Adrenal gland (tissue), 12 donors: ENCODE results near the gene FAM9A. TPM values are rescaled to one million over a fixed set of nuclear protein-coding genes. Genes with fewer than 3 reads are reported as not detected.

Experiments used
- DNase-seq, 7 donors: peaks; one replicate each; pipeline ENCODE4 v3.0.0-alpha.2; 2019 to 2020
- H3K27ac ChIP-seq, 5 donors: fragments of 200-600 bp; sonication (generic) in 4 of 5; 1 replicate in 3 of 5; 2 replicates in 2 of 5; pipeline versions ENCODE4 v1.5.1 to v1.8.0; 2016 to 2020; ENCODE audit warnings: mild to moderate bottlenecking in 1 of 5
- H3K27me3 ChIP-seq: fragments of 200-600 bp; 2 replicates; pipeline ENCODE4 v1.8.0; 2021
- H3K36me3 ChIP-seq, 2 donors: fragments of 200-600 bp; replicated peaks in 1 of 2; 1 replicate in 1 of 2; 2 replicates in 1 of 2; pipeline versions ENCODE4 v1.5.1 to v1.8.0; 2018 to 2022
- H3K4me1 ChIP-seq, 2 donors: fragments of 200-600 bp; replicated peaks in 1 of 2; 1 replicate in 1 of 2; 2 replicates in 1 of 2; pipeline versions ENCODE4 v1.5.1 to v1.8.0; 2018 to 2021
- H3K4me3 ChIP-seq, 4 donors: fragments of 200-600 bp; sonication (generic) in 3 of 4; one replicate each; pipeline ENCODE4 v1.5.1; 2016 to 2018
- H3K9me3 ChIP-seq, 3 donors: fragments of 200-600 bp; sonication (generic) in 1 of 3; replicated peaks in 1 of 3; 1 replicate in 2 of 3; 2 replicates in 1 of 3; pipeline versions ENCODE4 v1.5.1 to v1.8.0; 2016 to 2021
- CTCF ChIP-seq, 6 experiments: fragments of 450-650 bp in 4 of 6; fragments of 200-600 bp in 2 of 6; sonication (generic) in 1 of 6; IDR thresholded peaks; 1 replicate in 5 of 6; 2 replicates in 1 of 6; pipeline versions ENCODE4 v1.5.1 to v1.8.0; 2016 to 2021; ENCODE audit warnings: antibody characterized with exemption in 6 of 6, mild to moderate bottlenecking in 2 of 6, moderate library complexity in 1 of 6
- POLR2A ChIP-seq, 2 donors: fragments of 450-650 bp; IDR thresholded peaks; one replicate each; pipeline ENCODE4 v1.6.1; 2017; ENCODE audit warnings: antibody characterized with exemption in 2 of 2, mild to moderate bottlenecking in 2 of 2, moderate library complexity in 1 of 2
- WGBS, 4 donors: extraction: QIAGEN DNeasy Blood & Tissue Kit in 2 of 4; methylation state at CpG; one replicate each; pipeline versions ENCODE4 v1.1.5 to v1.1.7; 2013 to 2017; 5-methylcytosine and 5-hydroxymethylcytosine counted together
- intact Hi-C, 2 donors: fragments of 100-400 bp; cut with DNase I; formaldehyde crosslinking; loops; one replicate each; pipeline versions ENCODE4 v1.14.1 to v1.15.0; 2022 to 2023
- polyA plus RNA-seq, 3 donors: library from polyadenylated mRNA; stranded (reverse); fragments of 200-250 nt in 2 of 3; fragments of 350-450 nt in 1 of 3; fragmentation: Illumina TruSeq in 1 of 3; extraction: RNeasy Lipid Tissue Mini Kit (QIAGEN cat#74804) in 1 of 3; gene quantifications; one replicate each; pipeline ENCODE4 v1.2.3, GENCODE V29; 2013 to 2014
- total RNA-seq, 9 donors: library from RNA; depleted of rRNA in 4 of 9; stranded (reverse); fragments of >200 nt in 4 of 9; fragments of 120-200 nt in 1 of 9; fragmentation: NEBNext Ultra II Directional in 1 of 9; extraction: Animal tissue kit (Norgen Biotek cat#: 25700) in 1 of 9; gene quantifications; one replicate each; pipeline versions ENCODE4 v1.1.0 to v1.2.4, GENCODE V29; 2013 to 2023
- donor health status: healthy with polysubstance abuse.
- donor health status: Bipolar disorder and iron deficiency.
- donor health status: DM: yes; HTN: yes; CAD: no.
- donor health status: DM: no; HTN: no; CAD: no.
- donor health status: DM: no; HTN: no; CAD: no.
- donor health status: DM: yes; HTN: yes; CAD: no.

The FAM9A gene
- total and polyA plus RNA-seq, 12 donors = not detected

- no peaks in the 10 kb centered on the region for H3K36me3 ChIP-seq
- H3K9me3 ChIP-seq = no peaks in the 10 kb centered on the region
- intact Hi-C loops = no loop called here
- no peak for DNase-seq
- H3K27me3 ChIP-seq = peaks cover 8% of the 10 kb centered on the region
- H3K4me3 ChIP-seq = no peak overlapping the region
- H3K4me1 ChIP-seq = no peaks in the 10 kb centered on the region
- H3K27ac ChIP-seq = no peak overlapping the region
- TF ChIP-seq CTCF (IDR thresholded peaks at IDR 0.05) = peak in 1 of 6 experiments; percentile 19
- TF ChIP-seq POLR2A (IDR thresholded peaks at IDR 0.05) = no peak
- WGBS, 4 donors = 35 to 56% (median 48%) methylated on average over 4 to 5 of the region's 5 CpGs
Observed at GRCh38 chrX:8820910-8821527, 19.8 kb upstream of the FAM9A start.

DNA sequence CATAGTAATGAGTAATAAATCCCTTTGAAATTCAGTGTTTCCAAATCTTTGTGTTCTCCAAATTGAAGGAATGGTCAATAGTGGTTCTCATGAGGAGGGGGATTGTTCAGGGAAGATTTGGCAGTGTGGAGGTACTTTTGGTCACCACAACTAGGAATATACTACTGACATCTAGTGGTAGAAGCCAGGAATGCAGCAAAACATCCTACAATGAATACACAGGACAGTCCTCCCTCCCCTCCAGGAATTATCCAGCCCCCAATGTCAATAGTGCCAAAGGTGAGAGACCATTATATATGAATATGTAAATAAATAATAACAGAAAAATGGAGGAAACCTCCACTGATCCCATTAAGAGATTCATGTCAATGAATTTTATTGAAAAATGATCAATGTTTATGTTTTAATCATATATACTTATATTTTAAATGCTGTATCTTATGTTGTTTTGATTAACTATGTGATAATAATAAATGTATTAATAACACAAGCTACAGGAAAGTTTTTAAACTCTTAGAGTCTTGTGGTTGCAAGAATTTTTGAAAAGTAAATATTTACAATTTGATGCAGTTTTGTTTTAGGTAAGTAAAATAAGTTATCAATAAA is 14.4 kb upstream of the FAM9A start:
- peak in 4 of 7 donors; percentile 16 to 27 (median 18) for DNase-seq
- H3K27me3 ChIP-seq = no peaks in the 10 kb centered on the region
- intact Hi-C loops = loop anchor here in 1 of 2 donors (10.0 kb wide), 1 partner anchor 71 kb away; no protein-coding TSS in a partner anchor
- H3K36me3 ChIP-seq = no peaks in the 10 kb centered on the region
- H3K9me3 ChIP-seq = no peaks in the 10 kb centered on the region
- no peak overlapping the region for H3K27ac ChIP-seq
- no peaks in the 10 kb centered on the region for H3K4me1 ChIP-seq
- no peak overlapping the region for H3K4me3 ChIP-seq
- TF ChIP-seq POLR2A (IDR thresholded peaks at IDR 0.05) = no peak
- TF ChIP-seq CTCF (IDR thresholded peaks at IDR 0.05) = peak; percentile 42 to 81 (median 56)

DNA sequence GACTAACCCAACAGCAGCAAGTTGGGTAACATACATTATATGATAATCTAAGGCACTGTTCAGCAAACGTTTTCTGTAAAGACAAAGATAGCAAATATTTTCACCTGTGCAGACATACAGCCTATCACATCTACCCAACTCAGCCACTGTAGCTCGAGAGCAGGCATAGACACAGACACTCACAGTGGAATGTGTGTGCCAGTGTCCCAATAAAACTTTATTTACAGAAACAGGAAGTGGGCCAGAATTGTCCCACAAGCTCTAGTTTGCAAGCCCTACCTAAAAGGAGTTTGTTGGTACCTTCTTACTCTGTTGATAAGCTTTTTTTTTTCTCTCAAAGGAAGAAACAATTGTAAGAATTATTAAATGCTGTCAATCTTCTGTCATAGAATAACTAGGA is 11.9 kb upstream of the FAM9A start:
- intact Hi-C loops = loop anchor here in 1 of 2 donors (10.0 kb wide), 1 partner anchor 68 kb away; no protein-coding TSS in a partner anchor
- 41 to 64% (median 57%) methylated on average over 2 of the region's 2 CpGs for WGBS, 4 donors
- no peak for DNase-seq

DNA sequence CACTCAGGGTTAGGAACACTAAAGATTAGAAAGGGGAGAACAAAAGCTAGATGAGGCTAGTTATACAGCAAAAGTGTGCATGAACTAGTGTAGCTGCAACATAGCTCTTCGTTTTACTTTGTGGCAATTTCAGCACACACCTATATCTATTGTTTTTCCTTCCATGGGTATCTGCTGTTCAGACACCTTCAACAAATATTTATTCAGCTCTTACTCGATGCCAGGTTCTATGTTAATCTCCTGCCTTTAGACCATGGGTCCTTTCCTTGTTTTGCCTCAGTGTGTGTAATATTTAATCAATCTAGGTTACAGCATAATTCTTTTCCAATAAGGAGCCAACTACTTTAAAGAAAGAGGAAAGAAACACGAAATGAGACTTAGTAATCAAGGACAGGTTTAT is 10.4 kb upstream of the FAM9A start:
- intact Hi-C loops = loop anchor here in 1 of 2 donors (10.0 kb wide), 1 partner anchor 67 kb away; no protein-coding TSS in a partner anchor
- no peak for DNase-seq
- WGBS, 4 donors = 58 to 69% (median 62%) methylated on average over 3 of the region's 3 CpGs
- TF ChIP-seq POLR2A (IDR thresholded peaks at IDR 0.05) = no peak
- TF ChIP-seq CTCF (IDR thresholded peaks at IDR 0.05) = no peak
- no peak overlapping the region for H3K27ac ChIP-seq
- H3K9me3 ChIP-seq = no peaks in the 10 kb centered on the region
- H3K4me1 ChIP-seq = no peaks in the 10 kb centered on the region
- H3K27me3 ChIP-seq = no peaks in the 10 kb centered on the region
- no peak overlapping the region for H3K4me3 ChIP-seq
- no peaks in the 10 kb centered on the region for H3K36me3 ChIP-seq

More for the DNA sequence above, 11.9 kb upstream of the FAM9A start:
- Histone ChIP-seq H3K9me3 (no peaks in the 10 kb centered on the region), H3K4me3 (no peak overlapping the region), H3K36me3 (no peaks in the 10 kb centered on the region), H3K27me3 (no peaks in the 10 kb centered on the region), H3K4me1 (no peaks in the 10 kb centered on the region), H3K27ac (no peak overlapping the region)
- no peak for TF ChIP-seq CTCF (IDR thresholded peaks at IDR 0.05)
